PC-3 (cell line): ENCODE data around the gene RGS8. TPM values are rescaled to one million over a fixed set of nuclear protein-coding genes. Genes with fewer than 3 reads are reported as not detected.

Source experiments
- ATAC-seq: fragments of 200-7000 bp; cut with Tn5 transposase; 2 replicates; pipeline ENCODE4 v1.9.1; 2020; ENCODE audit warnings: mild to moderate bottlenecking, moderate library complexity
- BruUV-seq: library from RNA; stranded (reverse); fragments of 400-500 nt; replicated peaks from 2 replicates; lab custom pipeline; 2021; lab: Mats Ljungman, UMichigan
- CTCF ChIA-PET: fragments of 300-600 bp; sonication (Branson Sonifier 250); formaldehyde crosslinking; loops from one replicate; lab custom pipeline; 2022; ENCODE audit warnings: antibody characterized with exemption; lab: Charles Lee
- POLR2A ChIA-PET: fragments of 300-600 bp; sonication (Branson Sonifier 250); formaldehyde crosslinking; loops from one replicate; lab custom pipeline; 2022; ENCODE audit warnings: antibody characterized with exemption; ENCODE audit not compliant: unreplicated experiment; lab: Charles Lee
- DNase-seq: peaks from one replicate; pipeline ENCODE4 v3.0.0-alpha.2; 2015
- H2AFZ ChIP-seq: fragments of 300-600 bp; sonication (generic); 2 replicates; pipeline ENCODE4 v1.6.0; 2016; ENCODE audit warnings: antibody characterized with exemption, low read length
- H3F3A ChIP-seq: fragments of 300-600 bp; sonication (generic); one replicate; pipeline ENCODE4 v1.6.0; 2017; ENCODE audit warnings: antibody characterized with exemption, low read length, control low read depth, mild to moderate bottlenecking; ENCODE audit not compliant: unreplicated experiment
- H3K27ac ChIP-seq: fragments of 300-600 bp; sonication (generic); 2 replicates; pipeline ENCODE4 v1.5.1; 2016; ENCODE audit warnings: mild to moderate bottlenecking, low read length
- H3K27me3 ChIP-seq: fragments of 300-600 bp; sonication (generic); 2 replicates; pipeline ENCODE4 v1.6.1; 2016; ENCODE audit warnings: low read length, mixed read lengths
- H3K36me3 ChIP-seq: fragments of 300-600 bp; sonication (generic); 2 replicates; pipeline ENCODE4 v1.6.1; 2016; ENCODE audit warnings: low read depth, mixed run types, low read length, mixed read lengths
- H3K4me1 ChIP-seq: fragments of 300-600 bp; sonication (generic); 2 replicates; pipeline ENCODE4 v1.5.1; 2016; ENCODE audit warnings: low read length; ENCODE audit not compliant: insufficient read depth
- H3K4me2 ChIP-seq: fragments of 300-600 bp; sonication (generic); 2 replicates; pipeline ENCODE4 v1.6.0; 2016; ENCODE audit warnings: low read length
- H3K4me3 ChIP-seq: fragments of 300-600 bp; sonication (generic); 2 replicates; pipeline ENCODE4 v1.5.1; 2016; ENCODE audit warnings: mild to moderate bottlenecking, low read length, mixed read lengths
- H3K79me2 ChIP-seq: fragments of 300-600 bp; sonication (generic); 2 replicates; pipeline ENCODE4 v1.6.1; 2017; ENCODE audit warnings: low read length, mixed read lengths
- H3K9ac ChIP-seq: fragments of 300-600 bp; sonication (generic); 2 replicates; pipeline ENCODE4 v1.6.0; 2016; ENCODE audit warnings: mild to moderate bottlenecking, low read length
- H3K9me2 ChIP-seq: fragments of 300-600 bp; sonication (generic); replicated peaks from 2 replicates; pipeline ENCODE4 v1.6.1; 2016; ENCODE audit warnings: mixed run types, low read length, mixed read lengths
- H3K9me3 ChIP-seq: fragments of 300-600 bp; sonication (generic); 2 replicates; pipeline ENCODE4 v1.6.1; 2016; ENCODE audit warnings: low read length, mixed read lengths
- H4K20me1 ChIP-seq: fragments of 300-600 bp; sonication (generic); 2 replicates; pipeline ENCODE4 v1.6.1; 2016; ENCODE audit warnings: low read length, mixed read lengths
- CTCF ChIP-seq: fragments of 300-600 bp; sonication (generic); conservative IDR thresholded peaks from 2 replicates; pipeline ENCODE4 v1.5.1; 2017; ENCODE audit warnings: antibody characterized with exemption, low read depth, mild to moderate bottlenecking, low read length
- EZH2 ChIP-seq: fragments of 300-600 bp; sonication (generic); IDR thresholded peaks from one replicate; pipeline ENCODE4 v1.6.1; 2017; ENCODE audit warnings: antibody characterized with exemption, mild to moderate bottlenecking, low read length; ENCODE audit not compliant: unreplicated experiment
- EZH2phosphoT487 ChIP-seq: fragments of 300-600 bp; sonication (generic); IDR thresholded peaks from 2 replicates; pipeline ENCODE4 v1.6.1; 2018; ENCODE audit warnings: mild to moderate bottlenecking, antibody characterized with exemption, low read length, borderline replicate concordance
- intact Hi-C: fragments of 100-400 bp; cut with micrococcal nuclease; formaldehyde crosslinking; loops from 2 replicates; pipeline ENCODE4 v1.9.0; 2023
- total RNA-seq: library from RNA; depleted of rRNA; stranded (reverse); fragments of >200 nt; gene quantifications from 2 replicates; pipeline ENCODE4 v1.2.3, GENCODE V29; 2014

Gene RGS8
- total RNA-seq, 1 experiment from 2014 or later = not detected

- CTCF ChIA-PET = no interaction called here
- H2AFZ ChIP-seq = no peak overlapping the region
- TF ChIP-seq EZH2 = no peak
- TF ChIP-seq EZH2phosphoT487 = no peak
- no peak for TF ChIP-seq CTCF
- BruUV-seq = no TSS peak
- DNase-seq = no peak
- intact Hi-C loops = no loop called here
- no peaks in the 10 kb centered on the region for H3K9me2 ChIP-seq
- POLR2A ChIA-PET = no interaction called here
- no peak for ATAC-seq
- no peaks in the 10 kb centered on the region for H3K36me3 ChIP-seq
- no peak overlapping the region for H3K4me3 ChIP-seq
- H4K20me1 ChIP-seq = no peaks in the 10 kb centered on the region
- no peaks in the 10 kb centered on the region for H3F3A ChIP-seq
- H3K27ac ChIP-seq = no peak overlapping the region
- peaks cover 28% of the 10 kb centered on the region for H3K4me1 ChIP-seq
- H3K79me2 ChIP-seq = no peaks in the 10 kb centered on the region
- H3K9ac ChIP-seq = no peak overlapping the region
- H3K4me2 ChIP-seq = no peak overlapping the region
- H3K9me3 ChIP-seq = no peaks in the 10 kb centered on the region
- H3K27me3 ChIP-seq = no peaks in the 10 kb centered on the region
These were observed 2.1 kb upstream of the RGS8 start for GRCh38 chr1:182686446-182686845.

GRCh38 chr1:182685215-182685614 is 828 bp upstream of the RGS8 start:
- Histone ChIP-seq H3K27me3 (no peaks in the 10 kb centered on the region), H3K36me3 (no peaks in the 10 kb centered on the region), H3K9me3 (no peaks in the 10 kb centered on the region), H3K4me1 (peaks cover 40% of the 10 kb centered on the region), H3K27ac (no peak overlapping the region), H3K9me2 (no peaks in the 10 kb centered on the region), H2AFZ (no peak overlapping the region), H3K4me2 (no peak overlapping the region), H3F3A (no peaks in the 10 kb centered on the region), H3K79me2 (no peaks in the 10 kb centered on the region), H3K4me3 (no peak overlapping the region), H3K9ac (no peak overlapping the region), H4K20me1 (no peaks in the 10 kb centered on the region)
- no peak for TF ChIP-seq EZH2phosphoT487
- no peak for TF ChIP-seq EZH2
- TF ChIP-seq CTCF = no peak
- ATAC-seq (no peak), DNase-seq (no peak)
- no TSS peak for BruUV-seq
- intact Hi-C loops = no loop called here
- ChIA-PET CTCF (no interaction called here), POLR2A (no interaction called here)

- H2AFZ ChIP-seq = no peak overlapping the region
- H3K36me3 ChIP-seq = no peaks in the 10 kb centered on the region
- DNase-seq = no peak
- POLR2A ChIA-PET = no interaction called here
- H3K79me2 ChIP-seq = no peaks in the 10 kb centered on the region
- CTCF ChIA-PET = no interaction called here
- TF ChIP-seq EZH2phosphoT487 (no peak), CTCF (no peak), EZH2 (no peak)
- no peak overlapping the region for H3K27ac ChIP-seq
- intact Hi-C loops = no loop called here
- no peak overlapping the region for H3K4me2 ChIP-seq
- ATAC-seq = no peak
- no peaks in the 10 kb centered on the region for H3K9me3 ChIP-seq
- BruUV-seq = no TSS peak
- no peaks in the 10 kb centered on the region for H3K27me3 ChIP-seq
- H3K9ac ChIP-seq = no peak overlapping the region
- no peaks in the 10 kb centered on the region for H4K20me1 ChIP-seq
- no peaks in the 10 kb centered on the region for H3F3A ChIP-seq
- H3K4me1 ChIP-seq = peaks cover 40% of the 10 kb centered on the region
- no peak overlapping the region for H3K4me3 ChIP-seq
- no peaks in the 10 kb centered on the region for H3K9me2 ChIP-seq
These were observed 1.4 kb downstream of the RGS8 start for GRCh38 chr1:182682898-182683501.
